B cell (primary cell): ENCODE results near the gene HOTAIR. TPM values are rescaled to one million over a fixed set of nuclear protein-coding genes. Genes with fewer than 3 reads are reported as not detected.

Experiments used
- ATAC-seq: fragments of 200-7000 bp; cut with Tn5 transposase; one replicate; pipeline ENCODE4 v1.10.0; 2021; ENCODE audit warnings: low read depth, mild to moderate bottlenecking, moderate number of reproducible peaks, moderate library complexity
- CTCF ChIA-PET: fragments of 350-600 bp; sonication (Branson Sonifier 250); formaldehyde crosslinking; loops from one replicate; lab custom pipeline; 2021; ENCODE audit warnings: antibody characterized with exemption, inconsistent platforms; lab: Charles Lee
- POLR2A ChIA-PET: fragments of 350-600 bp; sonication (Branson Sonifier 250); formaldehyde crosslinking; loops from one replicate; lab custom pipeline; 2021; ENCODE audit warnings: antibody characterized with exemption; lab: Charles Lee
- DNase-seq: peaks from one replicate; pipeline ENCODE4 v3.0.0; 2013
- H2AFZ ChIP-seq: 2 replicates; pipeline ENCODE4 v1.6.1; 2012; ENCODE audit warnings: mild to moderate bottlenecking, low read depth, low read length; ENCODE audit not compliant: insufficient read depth, poor library complexity, severe bottlenecking
- H3K27ac ChIP-seq, 2 donors: 1 replicate in 1 of 2; 2 replicates in 1 of 2; pipeline ENCODE4 v1.5.1; 2012 to 2013; ENCODE audit warnings: low read length in 2 of 2, mild to moderate bottlenecking in 2 of 2, moderate library complexity in 1 of 2
- H3K27me3 ChIP-seq, 4 experiments: fragments of 200-600 bp in 1 of 4; sonication (generic) in 1 of 4; replicated peaks in 1 of 4; 1 replicate in 2 of 4; 2 replicates in 2 of 4; pipeline versions ENCODE4 v1.6.1 to v1.7.0; 2013 to 2016; ENCODE audit warnings: low read length in 3 of 4, mild to moderate bottlenecking in 2 of 4, mixed read lengths in 1 of 4, moderate library complexity in 1 of 4; ENCODE audit not compliant: insufficient read depth in 4 of 4, control insufficient read depth in 3 of 4; ENCODE audit errors: control extremely low read depth in 1 of 4
- H3K36me3 ChIP-seq, 2 experiments: replicated peaks in 1 of 2; 1 replicate in 1 of 2; 2 replicates in 1 of 2; pipeline versions ENCODE4 v1.6.1 to v1.7.1; 2013; ENCODE audit warnings: low read length in 1 of 2; ENCODE audit not compliant: insufficient read depth in 2 of 2, control insufficient read depth in 1 of 2; ENCODE audit errors: control extremely low read depth in 1 of 2, extremely low read depth in 1 of 2
- H3K4me1 ChIP-seq, 2 donors: fragments of 200-600 bp in 1 of 2; sonication (generic) in 1 of 2; 1 replicate in 1 of 2; 2 replicates in 1 of 2; pipeline versions ENCODE4 v1.5.1 to v1.6.1; 2013 to 2017; ENCODE audit warnings: low read length in 2 of 2; ENCODE audit not compliant: control insufficient read depth in 2 of 2, insufficient read depth in 2 of 2
- H3K4me2 ChIP-seq: replicated peaks from 2 replicates; pipeline ENCODE3; 2012; ENCODE audit warnings: mild to moderate bottlenecking, low read depth, low read length; ENCODE audit not compliant: poor library complexity, severe bottlenecking
- H3K4me3 ChIP-seq, 5 experiments: fragments of 200-600 bp in 1 of 5; sonication (generic) in 1 of 5; 1 replicate in 3 of 5; 2 replicates in 2 of 5; pipeline versions ENCODE4 v1.5.1 to v1.7.0; 2011 to 2016; ENCODE audit warnings: low read length in 4 of 5, mild to moderate bottlenecking in 4 of 5, low read depth in 2 of 5, control low read depth in 1 of 5, moderate library complexity in 1 of 5; ENCODE audit not compliant: insufficient read depth in 1 of 5; ENCODE audit errors: control extremely low read depth in 1 of 5, extremely low read depth in 1 of 5
- H3K79me2 ChIP-seq: fragments of 200-600 bp; sonication (generic); one replicate; pipeline ENCODE4 v1.6.0; 2016; ENCODE audit warnings: low read length; ENCODE audit not compliant: control insufficient read depth, insufficient read depth
- H3K9ac ChIP-seq: fragments of 200-600 bp; sonication (generic); 2 replicates; pipeline ENCODE4 v1.6.1; 2017; ENCODE audit warnings: mild to moderate bottlenecking, low read length, moderate library complexity
- H3K9me3 ChIP-seq, 3 donors: one replicate each; pipeline versions ENCODE4 v1.6.1 to v1.7.1; 2013; ENCODE audit warnings: low read length in 2 of 3; ENCODE audit not compliant: control insufficient read depth in 2 of 3, insufficient read depth in 1 of 3; ENCODE audit errors: control extremely low read depth in 1 of 3
- H4K20me1 ChIP-seq: 2 replicates; pipeline ENCODE4 v1.6.0; 2012; ENCODE audit warnings: mild to moderate bottlenecking, low read length; ENCODE audit not compliant: insufficient read depth, control insufficient read depth, poor library complexity, severe bottlenecking
- H3K27ac Mint-ChIP-seq: one replicate; pipeline ENCODE4 v1.8.0; 2021; ENCODE audit warnings: mixed read lengths
- H3K27me3 Mint-ChIP-seq: one replicate; pipeline ENCODE4 v1.8.0; 2021; ENCODE audit warnings: mixed read lengths
- H3K4me1 Mint-ChIP-seq: one replicate; pipeline ENCODE4 v1.8.0; 2021; ENCODE audit warnings: mixed read lengths
- H3K4me3 Mint-ChIP-seq: one replicate; pipeline ENCODE4 v1.8.0; 2021; ENCODE audit warnings: mixed read lengths
- H3K9me3 Mint-ChIP-seq: one replicate; pipeline ENCODE4 v1.8.0; 2022; ENCODE audit warnings: mixed read lengths; ENCODE audit not compliant: insufficient read depth
- CTCF ChIP-seq: fragments of 200-600 bp; IDR thresholded peaks from one replicate; pipeline ENCODE4 v1.8.0; 2022; ENCODE audit warnings: antibody characterized with exemption, mild to moderate bottlenecking
- EZH2 ChIP-seq: IDR thresholded peaks from 2 replicates; pipeline ENCODE4 v1.6.1; 2012; ENCODE audit warnings: borderline replicate concordance, low read depth, mild to moderate bottlenecking, moderate library complexity, low read length; ENCODE audit not compliant: insufficient read depth, poor library complexity, severe bottlenecking
- WGBS: methylation state at CpG from one replicate; pipeline ENCODE4 v1.1.5; 2013; ENCODE audit warnings: missing lambda C conversion rate; ENCODE audit not compliant: insufficient coverage; 5-methylcytosine and 5-hydroxymethylcytosine counted together
- intact Hi-C: fragments of 100-400 bp; cut with micrococcal nuclease; formaldehyde crosslinking; loops from one replicate; pipeline ENCODE4 v1.10.0; 2022
- polyA plus RNA-seq: library from polyadenylated mRNA; depleted of rRNA; stranded (reverse); fragments of >200 nt; gene quantifications from 2 replicates; pipeline ENCODE4 v1.2.3, GENCODE V29; 2012
- total RNA-seq, 2 donors: library from RNA; stranded (reverse); fragments of 120-200 nt in 1 of 2; gene quantifications; 1 replicate in 1 of 2; 2 replicates in 1 of 2; pipeline versions ENCODE4 v1.2.3 to v1.2.4, GENCODE V29; 2013 to 2022

The HOTAIR gene
- total and polyA plus RNA-seq, 2 donors (not counting 1 experiment from before 2014, with no cell fraction given) = not detected

- no peak within 1 kb of the TSS for H3K4me3 ChIP-seq
- Mint-ChIP-seq H3K4me1 (peaks cover 23% of the 10 kb centered on the region), H3K27ac (peak within 1 kb of the TSS; percentile 74), H3K9me3 (no peaks in the 10 kb centered on the region), H3K4me3 (peak within 1 kb of the TSS; percentile 47), H3K27me3 (peaks cover 87% of the 10 kb centered on the region)
- H3K36me3 ChIP-seq = no peaks in the 10 kb centered on the region
- WGBS = 12% methylated on average over 49 of the region's 55 CpGs
- H4K20me1 ChIP-seq = no peaks in the 10 kb centered on the region
- peak within 1 kb of the TSS; percentile 56 for H3K4me2 ChIP-seq
- DNase-seq (peak; percentile 48), ATAC-seq (no peak)
- no peak within 1 kb of the TSS for H3K9ac ChIP-seq
- ChIA-PET POLR2A (no interaction called here), CTCF (interaction anchor here (0.6 to 1.4 kb wide), 5 partner anchors 14 to 268 kb away, joined by 3 to 6 read pairs (median 3); partner anchors contain the start of gene HOXC5)
- intact Hi-C loops = loop anchor here (5.0 kb wide), 1 partner anchor 43 kb away; no protein-coding TSS in a partner anchor
- peaks cover 0 to 71% (median 12%) of the 10 kb centered on the region in 3 donors for H3K9me3 ChIP-seq
- peaks cover 30 to 44% of the 10 kb centered on the region in 2 donors for H3K4me1 ChIP-seq
- no peaks in the 10 kb centered on the region for H3K79me2 ChIP-seq
- no peak for TF ChIP-seq EZH2
- TF ChIP-seq CTCF = peak; percentile 24
- peak within 1 kb of the TSS; percentile 24 for H2AFZ ChIP-seq
- H3K27ac ChIP-seq = no peak within 1 kb of the TSS
- H3K27me3 ChIP-seq = peaks cover 0 to 97% (median 93%) of the 10 kb centered on the region in 4 experiments
Measured at GRCh38 chr12:53984901-53985691, 10.3 kb upstream of the HOTAIR start, which contains the start of gene HOXC10. HOXC10 (plus strand) TSS chr12:53985146; CDS start chr12:53985260, 114 bp downstream.
